Measurements from ENCODE around the gene C1orf122.

- TF ChIP-seq ZNF384 (IDR thresholded peaks at IDR 0.05) (no peak), PKNOX1 (IDR thresholded peaks at IDR 0.05) (no peak), FOXM1 (IDR thresholded peaks at IDR 0.05; ENCODE audit: borderline replicate concordance) (no peak), HDGF (IDR thresholded peaks at IDR 0.05; ENCODE audit: borderline replicate concordance) (no peak), L3MBTL2 (conservative IDR thresholded peaks at IDR 0.05) (no peak), ELF4 (IDR thresholded peaks at IDR 0.05) (no peak), SP1 (IDR thresholded peaks at IDR 0.05) (no peak), TARDBP (IDR thresholded peaks at IDR 0.05) (no peak), SUZ12 (IDR thresholded peaks at IDR 0.05) (no peak), LEF1 (IDR thresholded peaks at IDR 0.05; ENCODE audit: borderline replicate concordance) (no peak), NFRKB (IDR thresholded peaks at IDR 0.05) (no peak), BHLHE40 (IDR thresholded peaks at IDR 0.05; ENCODE audit: borderline replicate concordance) (no peak)
Observed at GRCh38 chr1:37851782-37852210, 44.2 kb downstream of the C1orf122 start.
